Panc1 (cell line): ENCODE measurements around the gene ZSCAN31. TPM values are rescaled to one million over a fixed set of nuclear protein-coding genes. Genes with fewer than 3 reads are reported as not detected.

Experiments used
- ATAC-seq: fragments of 200-7000 bp; cut with Tn5 transposase; 2 replicates; pipeline ENCODE4 v1.9.1; 2020; ENCODE audit warnings: mild to moderate bottlenecking, moderate library complexity
- BruUV-seq: library from RNA; stranded (reverse); fragments of 400-500 nt; replicated peaks from 2 replicates; lab custom pipeline; 2021; lab: Mats Ljungman, UMichigan
- CTCF ChIA-PET: fragments of 300-600 bp; sonication (Branson Sonifier 250); formaldehyde crosslinking; loops from one replicate; lab custom pipeline; 2022; ENCODE audit warnings: antibody characterized with exemption; lab: Charles Lee
- POLR2A ChIA-PET: fragments of 300-600 bp; sonication (Branson Sonifier 250); formaldehyde crosslinking; loops from one replicate; lab custom pipeline; 2022; ENCODE audit warnings: antibody characterized with exemption; lab: Charles Lee
- DNase-seq: peaks from one replicate; pipeline ENCODE4 v3.0.0-alpha.2; 2010; ENCODE audit warnings: low read depth, low spot score
- H3K27ac ChIP-seq: 2 replicates; pipeline ENCODE4 v1.5.1; 2011; ENCODE audit warnings: mild to moderate bottlenecking, low read length, inconsistent platforms
- H3K27me3 ChIP-seq: fragments of 200-500 bp; sonication (Bioruptor generic); 2 replicates; pipeline ENCODE4 v1.6.0; 2014; ENCODE audit warnings: low read length, inconsistent platforms; ENCODE audit not compliant: control insufficient read depth, insufficient read depth
- H3K36me3 ChIP-seq: fragments of 200-500 bp; sonication (Bioruptor generic); 2 replicates; pipeline ENCODE4 v1.5.1; 2014; ENCODE audit warnings: inconsistent platforms, mild to moderate bottlenecking, low read length, moderate library complexity; ENCODE audit not compliant: control insufficient read depth, insufficient read depth
- H3K4me1 ChIP-seq: 2 replicates; pipeline ENCODE4 v1.5.1; 2011; ENCODE audit warnings: inconsistent platforms, mild to moderate bottlenecking, low read length, moderate library complexity; ENCODE audit not compliant: control insufficient read depth, insufficient read depth
- H3K4me3 ChIP-seq, 2 experiments: 2 replicates each; pipeline ENCODE4 v1.5.1; 2011 to 2012; ENCODE audit warnings: low read depth in 2 of 2, low read length in 2 of 2, mild to moderate bottlenecking in 2 of 2, inconsistent platforms in 1 of 2, moderate library complexity in 1 of 2
- H3K9me3 ChIP-seq: fragments of 200-500 bp; sonication (Bioruptor generic); 2 replicates; pipeline ENCODE4 v1.5.1; 2014; ENCODE audit warnings: low read depth, mild to moderate bottlenecking, inconsistent platforms, low read length, moderate library complexity; ENCODE audit not compliant: control insufficient read depth, insufficient read depth
- CTCF ChIP-seq: fragments of 450-650 bp; IDR thresholded peaks from 2 replicates; pipeline ENCODE4 v1.5.1; 2017; ENCODE audit warnings: mild to moderate bottlenecking
- POLR2AphosphoS5 ChIP-seq: IDR thresholded peaks from 2 replicates; pipeline ENCODE4 v1.6.1; 2012; ENCODE audit warnings: mild to moderate bottlenecking, low read depth, low read length, moderate library complexity
- REST ChIP-seq, 2 experiments: IDR thresholded peaks; 2 replicates each; pipeline ENCODE4 v1.6.1; 2011 to 2012; ENCODE audit warnings: low read depth in 2 of 2, control low read depth in 1 of 2, low read length in 1 of 2, mild to moderate bottlenecking in 1 of 2, moderate library complexity in 1 of 2; ENCODE audit not compliant: insufficient read depth in 1 of 2
- SIN3A ChIP-seq: IDR thresholded peaks from 2 replicates; pipeline ENCODE4 v1.6.1; 2012; ENCODE audit warnings: low read depth, mild to moderate bottlenecking, low read length, moderate library complexity, borderline replicate concordance; ENCODE audit not compliant: insufficient read depth
- TCF7L2 ChIP-seq: IDR thresholded peaks from 2 replicates; pipeline ENCODE4 v1.6.1; 2011; ENCODE audit warnings: mild to moderate bottlenecking, low read depth, low read length, inconsistent platforms
- in situ Hi-C: cut with HindIII; loops from 2 replicates; pipeline ENCODE4 v1.10.0; 2016; ENCODE audit warnings: low sequenced_read_pairs, low pct_unique_long_range_greater_than_20kb
- intact Hi-C: fragments of 100-400 bp; cut with micrococcal nuclease; formaldehyde crosslinking; loops from one replicate; pipeline ENCODE4 v1.10.0; 2022; ENCODE audit not compliant: unreplicated experiment
- total RNA-seq: library from RNA; stranded (reverse); gene quantifications from one replicate; pipeline ENCODE4 v1.2.1, GENCODE V29; 2021; ENCODE audit not compliant: unreplicated experiment

ZSCAN31 gene
- total RNA-seq, 1 experiment from 2014 or later: 10.4 TPM

- TF ChIP-seq CTCF (no peak), TCF7L2 (no peak), POLR2AphosphoS5 (no peak), REST (IDR thresholded peaks at IDR 0.05; ENCODE audit: insufficient read depth in 1 of 2, low read depth in 2 of 2, low read length in 1 of 2) (no peak), SIN3A (no peak)
- H3K9me3 ChIP-seq: peaks cover 29% of the 10 kb centered on the region; the same call in 1 of the 2 replicates
- BruUV-seq: no TSS peak
- H3K27me3 ChIP-seq: no peaks in the 10 kb centered on the region
- CTCF ChIA-PET: no interaction called here
- POLR2A ChIA-PET: no interaction called here
- DNase-seq (no peak), ATAC-seq (no peak)
- H3K27ac ChIP-seq: no peak overlapping the region
- H3K36me3 ChIP-seq: no peaks in the 10 kb centered on the region; the same call in 1 of the 2 replicates
- H3K4me3 ChIP-seq: no peak overlapping the region
- peaks cover 9% of the 10 kb centered on the region for H3K4me1 ChIP-seq
- intact Hi-C loops (no loop called here), in situ Hi-C loops (no loop called here)
Observed at GRCh38 chr6:28330041-28330440, 5.9 kb downstream of the ZSCAN31 start.

- Histone ChIP-seq H3K36me3 (no peaks in the 10 kb centered on the region; the same call in 1 of the 2 replicates), H3K4me3 (no peak overlapping the region), H3K27me3 (no peaks in the 10 kb centered on the region), H3K4me1 (no peaks in the 10 kb centered on the region), H3K27ac (no peak overlapping the region), H3K9me3 (peaks cover 37% of the 10 kb centered on the region)
- BruUV-seq: no TSS peak
- POLR2A ChIA-PET: no interaction called here
- DNase-seq (no peak), ATAC-seq (no peak)
- TF ChIP-seq TCF7L2: no peak
- no peak for TF ChIP-seq REST (IDR thresholded peaks at IDR 0.05; ENCODE audit: insufficient read depth in 1 of 2, low read depth in 2 of 2, low read length in 1 of 2)
- TF ChIP-seq CTCF: no peak
- TF ChIP-seq SIN3A: no peak
- no peak for TF ChIP-seq POLR2AphosphoS5
- intact Hi-C loops: no loop called here
- CTCF ChIA-PET: no interaction called here
- in situ Hi-C loops: no loop called here
Observed at GRCh38 chr6:28326371-28326948, 9.5 kb downstream of the ZSCAN31 start.
